KOPT-K1 (cell line): ENCODE results near the gene TSKU.
"Not testable (repeated sequence)": the region's sequence is repeated elsewhere in the genome, so short reads cannot be mapped to it uniquely, and the experiment has no call there.

Experiments
- H3K27ac ChIP-seq: fragments of 200-600 bp; sonication (generic); 2 replicates; pipeline ENCODE4 v1.5.1; 2016; ENCODE audit warnings: antibody characterized with exemption, mild to moderate bottlenecking, low read depth, low read length; ENCODE audit not compliant: poor library complexity, severe bottlenecking
- H3K36me3 ChIP-seq: fragments of 200-600 bp; sonication (generic); 2 replicates; pipeline ENCODE4 v1.5.1; 2017; ENCODE audit warnings: antibody characterized with exemption, mild to moderate bottlenecking, low read length, moderate library complexity; ENCODE audit not compliant: insufficient read depth
- H3K9me3 ChIP-seq: fragments of 200-600 bp; sonication (generic); 2 replicates; pipeline ENCODE4 v1.5.1; 2017; ENCODE audit warnings: antibody characterized with exemption, low read length, mild to moderate bottlenecking; ENCODE audit not compliant: insufficient read depth, poor library complexity, severe bottlenecking

Gene TSKU

GRCh38 chr11:76783294-76783895 lies at the start of gene TSKU:
Gene TSKU (plus strand): TSS chr11:76783356. CDS start chr11:76795617, 12,261 bp downstream.
- Histone ChIP-seq H3K9me3 (no peaks in the 10 kb centered on the region), H3K36me3 (no peaks in the 10 kb centered on the region), H3K27ac (peak within 1 kb of the TSS; percentile 47)

GRCh38 chr11:76733906-76734305 lies 49.2 kb upstream of the TSKU start:
- not testable (repeated sequence) for H3K9me3 ChIP-seq, H3K36me3 ChIP-seq, H3K27ac ChIP-seq

DNA sequence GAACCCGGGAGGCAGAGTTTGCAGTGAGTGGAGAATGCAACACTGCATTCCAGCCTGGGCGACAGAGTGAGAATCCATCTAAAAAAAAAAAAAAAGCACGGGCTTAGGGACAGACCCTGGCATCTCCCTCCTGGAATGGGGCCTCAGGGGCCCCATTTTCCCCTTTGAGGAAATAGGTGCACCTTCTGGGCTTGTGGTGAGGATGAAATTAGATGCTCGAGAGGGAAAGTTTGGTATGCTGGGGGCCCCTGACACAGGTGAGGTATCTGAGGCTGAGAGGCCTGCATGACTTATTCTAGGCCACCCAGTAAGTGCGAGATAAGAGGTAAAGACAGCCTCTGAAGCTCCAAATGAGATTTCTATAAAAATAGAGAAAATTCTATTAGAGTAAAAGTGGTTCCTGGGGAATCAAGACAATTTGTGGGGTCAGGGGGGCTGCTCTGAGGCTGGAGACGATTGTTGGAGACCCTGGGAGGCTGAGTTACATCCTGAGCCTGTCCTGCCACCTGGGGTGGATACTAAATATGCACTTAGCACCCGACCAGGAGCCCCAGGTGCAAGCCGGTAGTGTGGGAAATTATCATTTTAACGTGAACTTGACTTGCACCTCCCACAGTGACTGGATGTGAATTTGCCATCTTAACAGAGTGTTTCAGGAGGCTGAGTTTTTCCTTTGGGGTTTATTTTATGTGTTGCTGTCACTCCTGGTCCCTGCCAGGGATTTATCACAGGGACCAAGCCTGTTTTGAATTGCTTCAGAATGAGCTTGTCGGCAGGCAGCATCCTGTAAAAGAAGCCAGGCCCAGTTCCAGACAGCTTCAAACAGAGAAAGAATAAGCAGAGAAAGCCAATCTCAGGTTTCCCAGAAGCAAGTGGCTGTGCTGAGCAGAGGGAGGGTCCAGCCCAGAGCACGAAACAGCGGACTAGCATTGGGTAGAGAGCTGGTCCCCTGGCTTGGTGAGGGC lies 48.4 kb upstream of the TSKU start:
- Histone ChIP-seq H3K27ac (no peak overlapping the region), H3K9me3 (no peaks in the 10 kb centered on the region), H3K36me3 (no peaks in the 10 kb centered on the region)

DNA sequence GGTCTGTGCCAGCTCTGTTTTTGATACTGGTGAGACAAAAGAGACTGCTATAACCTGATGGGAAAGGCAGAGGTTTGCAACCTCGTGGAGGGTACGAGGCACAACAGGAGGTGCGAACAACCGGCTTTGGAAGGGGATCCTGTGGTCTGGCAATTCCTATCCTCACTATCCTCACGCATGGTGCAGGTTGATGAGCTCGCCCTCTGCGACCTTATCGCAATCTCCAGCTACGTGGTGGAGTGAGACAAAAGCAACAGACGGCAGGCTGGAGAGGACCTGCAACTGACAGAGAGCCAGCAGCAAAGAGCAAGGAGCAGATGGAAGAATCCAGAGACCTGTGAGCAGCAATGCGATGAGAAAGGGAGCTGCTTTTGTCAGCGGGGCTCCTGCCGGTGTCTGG lies 47.3 kb upstream of the TSKU start:
- Histone ChIP-seq H3K36me3 (no peaks in the 10 kb centered on the region), H3K27ac (no peak overlapping the region), H3K9me3 (no peaks in the 10 kb centered on the region)

- Histone ChIP-seq H3K9me3 (no peaks in the 10 kb centered on the region), H3K27ac (no peak overlapping the region), H3K36me3 (no peaks in the 10 kb centered on the region)
These were observed 46.9 kb upstream of the TSKU start for GRCh38 chr11:76736266-76736665.

- Histone ChIP-seq H3K36me3 (no peaks in the 10 kb centered on the region), H3K9me3 (no peaks in the 10 kb centered on the region), H3K27ac (no peak overlapping the region)
These were observed 46.2 kb upstream of the TSKU start for GRCh38 chr11:76736773-76737495.

GRCh38 chr11:76738618-76739240 lies 44.4 kb upstream of the TSKU start:
- H3K9me3 ChIP-seq, result no peaks in the 10 kb centered on the region
- no peaks in the 10 kb centered on the region for H3K36me3 ChIP-seq
- H3K27ac ChIP-seq, result no peak overlapping the region

DNA sequence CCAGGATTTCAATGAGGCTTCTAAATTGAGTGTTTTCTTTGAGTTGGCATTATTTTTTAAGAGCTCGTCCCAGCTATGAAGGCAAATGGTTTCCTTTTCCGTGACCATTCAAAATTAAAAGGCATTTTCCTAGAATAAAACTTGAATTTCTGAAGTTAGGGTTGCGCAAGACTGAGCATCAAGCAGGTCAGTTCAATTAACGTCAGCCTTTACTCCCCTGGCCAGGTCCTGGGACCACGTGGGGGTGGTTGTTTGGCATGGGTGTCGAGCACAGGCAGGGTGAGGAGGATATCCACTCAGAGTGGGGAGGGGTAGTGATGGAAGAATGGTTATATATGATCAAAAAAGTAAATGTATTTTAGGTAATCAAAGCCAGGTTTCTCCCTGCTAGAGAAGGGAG lies 43.4 kb upstream of the TSKU start:
- H3K9me3 ChIP-seq, result no peaks in the 10 kb centered on the region
- H3K36me3 ChIP-seq, result no peaks in the 10 kb centered on the region
- H3K27ac ChIP-seq, result no peak overlapping the region

DNA sequence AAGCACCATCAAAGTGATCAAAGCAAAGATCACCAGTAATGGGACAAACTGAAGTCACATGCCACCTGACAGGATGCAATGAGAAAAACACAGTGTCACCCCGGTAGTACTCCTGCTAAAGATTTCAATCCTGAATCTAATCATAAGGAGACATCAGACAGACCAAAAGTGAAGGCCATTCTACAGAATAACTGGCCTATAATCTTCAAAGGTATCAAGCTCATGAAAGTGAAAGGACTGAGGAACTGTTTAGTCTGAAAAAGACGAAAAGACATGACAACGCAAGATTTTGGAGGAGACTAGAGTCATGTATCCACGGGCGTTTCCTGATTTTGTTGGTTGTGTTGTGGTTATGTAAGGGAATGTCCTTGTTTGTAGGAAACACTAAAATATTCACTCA lies 42.4 kb upstream of the TSKU start:
- H3K27ac ChIP-seq, result no peak overlapping the region

DNA sequence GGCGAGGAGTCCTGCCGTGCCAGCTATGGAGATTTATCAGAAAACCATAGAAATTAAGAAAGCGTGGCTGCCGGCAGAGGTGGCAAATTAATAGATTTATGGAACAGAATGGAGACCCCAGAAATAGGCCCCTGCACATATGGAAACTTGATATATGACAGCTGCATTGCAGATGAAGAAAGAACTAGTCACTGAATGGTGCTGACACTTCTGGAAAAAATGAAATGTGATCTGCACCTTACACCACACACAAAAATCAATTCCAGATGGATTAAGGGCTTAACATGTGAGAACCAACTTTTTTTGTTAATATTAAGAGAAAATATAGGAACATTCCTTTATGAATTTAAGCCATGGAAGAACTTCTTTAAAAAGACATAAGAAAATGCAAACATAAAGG lies 40.3 kb upstream of the TSKU start:
- no peaks in the 10 kb centered on the region for H3K9me3 ChIP-seq
- H3K36me3 ChIP-seq, result no peaks in the 10 kb centered on the region
- H3K27ac ChIP-seq, result no peak overlapping the region

More for the DNA sequence above, 42.4 kb upstream of the TSKU start:
- Histone ChIP-seq H3K36me3 (no peaks in the 10 kb centered on the region), H3K9me3 (no peaks in the 10 kb centered on the region)

GRCh38 chr11:76744186-76745043 lies 38.7 kb upstream of the TSKU start:
- H3K27ac ChIP-seq, result no peak overlapping the region
- no peaks in the 10 kb centered on the region for H3K36me3 ChIP-seq
- no peaks in the 10 kb centered on the region for H3K9me3 ChIP-seq

DNA sequence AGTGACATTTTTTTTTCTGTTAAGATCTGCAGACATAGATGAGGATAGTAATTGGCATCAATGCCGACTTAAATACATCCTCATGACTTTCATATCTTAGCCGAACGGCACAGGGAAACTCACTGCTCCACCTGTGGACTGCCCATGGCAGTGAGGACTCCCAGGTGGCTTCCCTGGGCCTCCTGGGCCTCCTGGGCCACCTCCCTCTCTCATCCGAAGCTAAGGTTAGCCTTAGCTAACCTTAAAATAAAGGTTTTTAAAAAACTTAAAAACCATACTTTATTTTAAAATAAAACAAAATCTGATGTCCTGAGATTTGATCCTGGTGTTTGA lies 38.1 kb upstream of the TSKU start:
- H3K9me3 ChIP-seq, result no peaks in the 10 kb centered on the region
- no peaks in the 10 kb centered on the region for H3K36me3 ChIP-seq
- no peak overlapping the region for H3K27ac ChIP-seq

DNA sequence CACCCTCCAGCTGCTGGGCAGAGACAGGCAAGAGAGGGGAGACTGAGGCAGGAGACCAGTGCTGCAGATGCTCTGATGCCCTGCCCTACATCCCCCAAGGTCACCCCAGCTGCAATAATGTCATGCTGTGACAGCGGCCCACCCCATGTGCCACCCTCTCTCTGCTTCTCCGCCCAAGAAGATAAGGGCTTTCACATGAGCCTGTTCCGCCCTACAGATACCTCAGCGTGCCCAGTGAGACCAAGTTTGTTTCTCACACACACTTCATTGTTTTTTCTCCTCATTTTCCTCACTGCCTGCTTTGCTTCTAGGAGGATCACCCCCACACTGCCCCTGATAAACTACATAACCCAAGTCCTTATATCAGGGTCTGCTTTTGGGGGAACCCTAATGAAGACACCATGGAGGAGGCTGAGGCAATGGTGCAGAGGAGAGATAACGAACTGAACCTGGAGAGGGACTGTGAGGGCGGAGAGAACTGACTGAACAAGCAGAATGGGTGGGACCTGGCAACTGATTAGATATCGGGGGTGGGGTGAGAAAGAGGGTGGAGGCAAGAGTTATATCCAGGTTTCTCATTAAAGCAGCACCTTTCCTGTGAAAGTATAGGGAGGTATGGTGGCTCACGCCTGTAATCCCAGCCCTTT lies 37.5 kb upstream of the TSKU start:
- Histone ChIP-seq H3K9me3 (no peaks in the 10 kb centered on the region), H3K27ac (no peak overlapping the region), H3K36me3 (no peaks in the 10 kb centered on the region)
